Measurements from ENCODE around the gene TCEAL6.
"Not testable (repeated sequence)": the region's sequence is repeated elsewhere in the genome, so short reads cannot be mapped to it uniquely, and the experiment has no call there.

The TCEAL6 gene

DNA sequence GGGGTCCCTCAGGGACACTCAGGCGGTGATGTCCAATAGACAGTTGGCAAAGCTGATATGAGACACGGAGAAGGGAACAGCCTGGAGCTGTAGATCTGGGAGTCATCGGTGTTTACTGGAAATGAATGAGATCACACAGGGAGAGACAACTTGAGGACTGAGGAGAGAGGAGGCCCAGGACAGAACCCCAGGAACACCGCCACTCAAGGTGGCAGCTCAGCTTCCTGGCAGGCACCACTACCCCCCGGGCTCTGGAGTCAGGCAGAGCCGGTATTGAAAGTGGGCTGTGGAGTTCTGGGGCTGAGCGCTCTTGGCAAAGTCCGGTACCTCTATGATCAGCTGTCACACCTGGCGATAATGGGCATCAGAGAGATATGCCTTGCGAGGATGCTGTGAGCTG is 17.3 kb downstream of the TCEAL6 start:
- not testable (repeated sequence) for H3K27ac ChIP-seq (ENCODE audit: low read length, poor library complexity, severe bottlenecking); H3K36me3 ChIP-seq (ENCODE audit: control insufficient read depth in 1 of 2, insufficient read depth in 2 of 2, low read depth in 1 of 2, low read length in 2 of 2); H2BK15ac ChIP-seq (ENCODE audit: low read depth, poor library complexity, severe bottlenecking); H3K9me3 ChIP-seq (ENCODE audit: control insufficient read depth, low read length); H3K79me1 ChIP-seq (replicated peaks; ENCODE audit: low read length, poor library complexity, severe bottlenecking); H2AFZ ChIP-seq (ENCODE audit: low read depth, low read length); H2BK5ac ChIP-seq (ENCODE audit: low read depth, low read length, poor library complexity, severe bottlenecking); H4K91ac ChIP-seq (ENCODE audit: low read length); H3K23ac ChIP-seq (ENCODE audit: low read length in 2 of 2); H3K4me2 ChIP-seq (ENCODE audit: low read length, poor library complexity, severe bottlenecking); H3K4me3 ChIP-seq (ENCODE audit: insufficient read depth in 1 of 2, low read depth in 1 of 2, low read length in 2 of 2); H3K4ac ChIP-seq (ENCODE audit: low read depth in 1 of 2, low read length in 2 of 2); H3K9ac ChIP-seq (ENCODE audit: low read length); DNase-seq; H2AK5ac ChIP-seq (ENCODE audit: low read length, severe bottlenecking); H3K4me1 ChIP-seq (ENCODE audit: control insufficient read depth, insufficient read depth, low read depth, low read length); H3K18ac ChIP-seq (ENCODE audit: low read depth in 1 of 2, low read length in 2 of 2); H2BK12ac ChIP-seq (ENCODE audit: low read length in 2 of 2); H4K8ac ChIP-seq (ENCODE audit: low read length); H3K14ac ChIP-seq (ENCODE audit: low read length in 2 of 2); H2BK120ac ChIP-seq (ENCODE audit: low read depth, low read length)
- peaks cover 0 to 51% of the 10 kb centered on the region in 2 experiments for H3K27me3 ChIP-seq (ENCODE audit: control insufficient read depth in 1 of 2, insufficient read depth in 1 of 2, low read length in 2 of 2)
- WGBS, result 60% methylated on average over 3 of the region's 10 CpGs

DNA sequence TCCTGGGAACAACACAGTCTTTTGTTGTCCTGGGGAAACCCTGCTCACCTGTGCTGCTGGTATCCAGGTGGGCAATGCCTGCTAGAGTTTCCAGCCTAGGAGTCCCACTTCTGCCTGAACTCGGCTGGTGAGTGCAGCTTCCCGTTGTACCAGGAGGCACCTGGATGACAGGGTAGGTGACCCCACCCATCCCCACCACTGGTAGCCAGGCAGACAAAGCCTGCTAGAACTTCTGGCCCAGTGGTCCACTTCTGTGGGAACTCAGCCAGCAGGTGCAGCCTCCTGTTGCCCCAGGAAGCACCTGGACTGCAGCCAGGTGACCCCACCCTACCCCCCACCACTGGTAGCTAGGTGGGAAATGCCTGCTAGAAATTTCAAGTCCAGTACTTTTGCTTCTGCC is 26.5 kb downstream of the TCEAL6 start:
- no peak for DNase-seq
- Histone ChIP-seq H4K91ac (ENCODE audit: low read length) (no peak overlapping the region), H3K18ac (ENCODE audit: low read depth in 1 of 2, low read length in 2 of 2) (no peak overlapping the region), H3K4me3 (ENCODE audit: insufficient read depth in 1 of 2, low read depth in 1 of 2, low read length in 2 of 2) (no peak overlapping the region), H3K79me1 (replicated peaks; ENCODE audit: low read length, poor library complexity, severe bottlenecking) (no peaks in the 10 kb centered on the region), H2BK15ac (ENCODE audit: low read depth, poor library complexity, severe bottlenecking) (no peak overlapping the region), H3K36me3 (ENCODE audit: control insufficient read depth in 1 of 2, insufficient read depth in 2 of 2, low read depth in 1 of 2, low read length in 2 of 2) (no peaks in the 10 kb centered on the region), H2BK120ac (ENCODE audit: low read depth, low read length) (no peak overlapping the region), H3K9ac (ENCODE audit: low read length) (no peak overlapping the region), H2AFZ (ENCODE audit: low read depth, low read length) (no peak overlapping the region), H4K8ac (ENCODE audit: low read length) (no peak overlapping the region), H3K23ac (ENCODE audit: low read length in 2 of 2) (no peak overlapping the region), H3K4me1 (ENCODE audit: control insufficient read depth, insufficient read depth, low read depth, low read length) (no peaks in the 10 kb centered on the region), H3K27ac (ENCODE audit: low read length, poor library complexity, severe bottlenecking) (no peak overlapping the region), H3K4ac (ENCODE audit: low read depth in 1 of 2, low read length in 2 of 2) (no peak overlapping the region), H3K14ac (ENCODE audit: low read length in 2 of 2) (no peak overlapping the region), H3K9me3 (ENCODE audit: control insufficient read depth, low read length) (peaks cover 11% of the 10 kb centered on the region), H3K27me3 (ENCODE audit: control insufficient read depth in 1 of 2, insufficient read depth in 1 of 2, low read length in 2 of 2) (peaks cover 0 to 3% of the 10 kb centered on the region in 2 experiments), H2BK5ac (ENCODE audit: low read depth, low read length, poor library complexity, severe bottlenecking) (no peak overlapping the region), H3K4me2 (ENCODE audit: low read length, poor library complexity, severe bottlenecking) (no peak overlapping the region), H2AK5ac (ENCODE audit: low read length, severe bottlenecking) (no peak overlapping the region), H2BK12ac (ENCODE audit: low read length in 2 of 2) (no peak overlapping the region)
- WGBS, result no CpG with 5 or more reads among the region's 2 CpGs

DNA sequence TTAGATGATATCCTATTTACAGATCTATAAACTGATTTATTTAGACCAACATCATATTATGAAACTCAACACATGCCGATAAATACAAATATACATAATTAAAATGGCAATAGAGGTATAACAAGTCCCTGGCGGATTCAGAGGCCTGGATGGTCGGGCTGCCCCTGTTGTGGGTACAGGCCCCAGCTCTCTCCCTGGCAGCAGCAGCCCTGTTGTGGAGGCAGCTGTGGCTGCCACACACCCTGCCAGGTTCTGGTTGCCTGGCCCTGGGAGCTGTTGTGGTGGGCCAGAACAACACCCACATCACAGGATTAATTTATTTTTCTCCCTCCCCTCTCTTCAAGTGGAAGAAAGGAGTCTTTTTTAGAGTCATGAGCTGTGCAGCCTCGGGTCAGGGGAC is 28.9 kb downstream of the TCEAL6 start:
- H3K14ac ChIP-seq (ENCODE audit: low read length in 2 of 2), result no peak overlapping the region
- H3K4me3 ChIP-seq (ENCODE audit: insufficient read depth in 1 of 2, low read depth in 1 of 2, low read length in 2 of 2), result no peak overlapping the region
- H4K8ac ChIP-seq (ENCODE audit: low read length), result no peak overlapping the region
- H3K23ac ChIP-seq (ENCODE audit: low read length in 2 of 2), result no peak overlapping the region
- H3K4me1 ChIP-seq (ENCODE audit: control insufficient read depth, insufficient read depth, low read depth, low read length), result no peaks in the 10 kb centered on the region
- DNase-seq, result no peak
- no peak overlapping the region for H3K4ac ChIP-seq (ENCODE audit: low read depth in 1 of 2, low read length in 2 of 2)
- no peaks in the 10 kb centered on the region for H3K79me1 ChIP-seq (replicated peaks; ENCODE audit: low read length, poor library complexity, severe bottlenecking)
- H3K9me3 ChIP-seq (ENCODE audit: control insufficient read depth, low read length), result peaks cover 11% of the 10 kb centered on the region
- no peak overlapping the region for H2BK12ac ChIP-seq (ENCODE audit: low read length in 2 of 2)
- no peak overlapping the region for H3K18ac ChIP-seq (ENCODE audit: low read depth in 1 of 2, low read length in 2 of 2)
- no peak overlapping the region for H3K9ac ChIP-seq (ENCODE audit: low read length)
- no peak overlapping the region for H2BK5ac ChIP-seq (ENCODE audit: low read depth, low read length, poor library complexity, severe bottlenecking)
- no peak overlapping the region for H2BK15ac ChIP-seq (ENCODE audit: low read depth, poor library complexity, severe bottlenecking)
- no peak overlapping the region for H2BK120ac ChIP-seq (ENCODE audit: low read depth, low read length)
- H2AK5ac ChIP-seq (ENCODE audit: low read length, severe bottlenecking), result no peak overlapping the region
- no peak overlapping the region for H3K27ac ChIP-seq (ENCODE audit: low read length, poor library complexity, severe bottlenecking)
- H4K91ac ChIP-seq (ENCODE audit: low read length), result no peak overlapping the region
- no peaks in the 10 kb centered on the region for H3K36me3 ChIP-seq (ENCODE audit: control insufficient read depth in 1 of 2, insufficient read depth in 2 of 2, low read depth in 1 of 2, low read length in 2 of 2)
- H2AFZ ChIP-seq (ENCODE audit: low read depth, low read length), result no peak overlapping the region
- WGBS, result 51% methylated on average over 3 of the region's 4 CpGs
- H3K4me2 ChIP-seq (ENCODE audit: low read length, poor library complexity, severe bottlenecking), result no peak overlapping the region
- H3K27me3 ChIP-seq (ENCODE audit: control insufficient read depth in 1 of 2, insufficient read depth in 1 of 2, low read length in 2 of 2), result peaks cover 0 to 3% of the 10 kb centered on the region in 2 experiments

Measured in mesenchymal stem cell (in vitro differentiated cells and primary cell).